PC-9 (cell line): ENCODE measurements around the gene FKBP1A.

ENCODE experiments used
- CTCF ChIP-seq: fragments of 200-600 bp; sonication (generic); conservative IDR thresholded peaks from 2 replicates; pipeline ENCODE4 v1.6.1; 2017; ENCODE audit warnings: mixed run types, antibody characterized with exemption, mild to moderate bottlenecking, moderate library complexity
- EZH2 ChIP-seq: fragments of 200-600 bp; sonication (generic); IDR thresholded peaks from 2 replicates; pipeline ENCODE4 v1.8.0; 2017; ENCODE audit warnings: antibody characterized with exemption, low read depth

DNA sequence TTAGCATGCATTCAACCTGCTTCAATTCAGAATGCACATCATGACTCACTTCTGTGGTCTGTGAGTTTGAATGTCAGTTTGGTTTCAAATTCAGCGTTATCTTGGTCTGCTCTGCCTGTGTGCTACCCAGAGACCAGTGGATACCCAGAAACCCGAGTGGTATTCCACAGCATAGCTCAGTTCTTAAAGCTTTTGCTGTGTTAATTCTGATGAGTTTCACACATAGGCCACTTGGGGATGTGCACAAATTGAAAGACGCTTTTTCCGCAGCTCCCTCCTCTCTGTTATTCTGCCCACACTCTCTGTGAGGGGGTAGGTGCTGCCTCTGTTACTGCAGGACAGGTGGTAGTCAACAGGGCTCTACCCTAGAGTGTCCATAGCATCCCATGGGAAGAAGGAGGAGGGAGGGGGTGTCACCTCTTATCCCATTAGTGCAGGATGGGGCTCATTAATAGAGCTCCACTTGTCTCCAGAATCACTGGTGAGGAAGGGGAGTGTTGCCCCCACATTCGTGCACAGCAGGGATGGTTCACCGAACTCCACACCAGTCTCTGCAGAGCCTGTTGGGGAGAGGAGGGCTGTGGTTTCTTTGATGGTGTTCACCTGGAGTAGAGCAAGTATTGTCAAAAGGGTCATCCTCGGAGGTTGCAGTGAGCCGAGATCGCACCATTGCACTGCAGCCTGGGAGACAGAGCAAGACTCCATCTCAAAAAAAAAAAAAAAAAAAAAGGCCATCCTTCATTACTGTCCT is 34.8 kb downstream of the FKBP1A start:
- TF ChIP-seq CTCF (no peak), EZH2 (no peak)
